IMR-90 (cell line): ENCODE measurements around the gene LRRC4C. TPM values are rescaled to one million over a fixed set of nuclear protein-coding genes. Genes with fewer than 3 reads are reported as not detected.

ENCODE experiments used
- ATAC-seq: fragments of 200-7000 bp; cut with Tn5 transposase; 2 replicates; pipeline ENCODE4 v1.9.1; 2020; ENCODE audit warnings: low read depth, mild to moderate bottlenecking, moderate library complexity
- BruUV-seq: library from RNA; stranded (reverse); fragments of 400-500 nt; replicated peaks from 2 replicates; lab custom pipeline; 2021; lab: Mats Ljungman, UMichigan
- CTCF ChIA-PET: fragments of 300-600 bp; formaldehyde crosslinking; extraction: SDS; loops from one replicate; lab custom pipeline; 2021; ENCODE audit warnings: antibody characterized with exemption; lab: Yijun Ruan, JAX
- POLR2A ChIA-PET: fragments of 300-600 bp; sonication (Branson Sonifier 250); formaldehyde crosslinking; loops from one replicate; lab custom pipeline; 2022; ENCODE audit warnings: antibody characterized with exemption; ENCODE audit not compliant: unreplicated experiment; lab: Charles Lee
- DNase-seq: peaks from one replicate; pipeline ENCODE4 v3.0.0; 2013
- H2AFZ ChIP-seq: replicated peaks from 2 replicates; pipeline ENCODE3; 2013; ENCODE audit warnings: low read length, mild to moderate bottlenecking; ENCODE audit not compliant: poor library complexity
- H2AK5ac ChIP-seq: 2 replicates; pipeline ENCODE4 v1.6.1; 2013; ENCODE audit warnings: low read depth, low read length, inconsistent platforms
- H2AK9ac ChIP-seq: replicated peaks from 2 replicates; pipeline ENCODE3; 2013; ENCODE audit warnings: mild to moderate bottlenecking, low read depth, low read length, moderate library complexity; ENCODE audit not compliant: poor library complexity
- H2BK120ac ChIP-seq: 2 replicates; pipeline ENCODE4 v1.6.1; 2013; ENCODE audit warnings: low read depth, low read length, inconsistent platforms
- H2BK15ac ChIP-seq: 3 replicates; pipeline ENCODE4 v1.6.1; 2013; ENCODE audit warnings: low read depth, low read length, inconsistent platforms
- H2BK20ac ChIP-seq: 2 replicates; pipeline ENCODE4 v1.6.1; 2013; ENCODE audit warnings: low read depth, mild to moderate bottlenecking, inconsistent platforms, low read length, moderate library complexity
- H2BK5ac ChIP-seq: 2 replicates; pipeline ENCODE4 v1.6.1; 2013; ENCODE audit warnings: mild to moderate bottlenecking, low read depth, low read length, inconsistent platforms; ENCODE audit not compliant: poor library complexity, severe bottlenecking
- H3K14ac ChIP-seq: replicated peaks from 2 replicates; pipeline ENCODE4 v1.6.1; 2013; ENCODE audit warnings: low read depth, low read length, inconsistent platforms
- H3K18ac ChIP-seq: 2 replicates; pipeline ENCODE4 v1.6.1; 2013; ENCODE audit warnings: low read depth, low read length, control low read depth
- H3K23ac ChIP-seq: 2 replicates; pipeline ENCODE4 v1.6.1; 2013; ENCODE audit warnings: low read depth, low read length, inconsistent platforms
- H3K27ac ChIP-seq: 2 replicates; pipeline ENCODE4 v1.5.1; 2013; ENCODE audit warnings: mild to moderate bottlenecking, control low read depth, low read length; ENCODE audit not compliant: insufficient read depth
- H3K27me3 ChIP-seq: 2 replicates; pipeline ENCODE4 v1.6.1; 2013; ENCODE audit warnings: low read length; ENCODE audit not compliant: control insufficient read depth, insufficient read depth
- H3K36me3 ChIP-seq: 2 replicates; pipeline ENCODE4 v1.6.1; 2013; ENCODE audit warnings: low read length, mixed read lengths; ENCODE audit not compliant: control insufficient read depth, insufficient read depth
- H3K4ac ChIP-seq: 2 replicates; pipeline ENCODE4 v1.6.1; 2013; ENCODE audit warnings: low read depth, low read length, inconsistent platforms
- H3K4me1 ChIP-seq: 2 replicates; pipeline ENCODE4 v1.6.1; 2013; ENCODE audit warnings: low read length, mixed read lengths; ENCODE audit not compliant: control insufficient read depth, insufficient read depth
- H3K4me2 ChIP-seq: 2 replicates; pipeline ENCODE4 v1.6.1; 2013; ENCODE audit warnings: low read depth, mild to moderate bottlenecking, control low read depth, low read length, moderate library complexity
- H3K4me3 ChIP-seq: 2 replicates; pipeline ENCODE4 v1.5.1; 2013; ENCODE audit warnings: low read depth, mild to moderate bottlenecking, control low read depth, low read length, moderate library complexity; ENCODE audit not compliant: insufficient read depth
- H3K56ac ChIP-seq: 2 replicates; pipeline ENCODE4 v1.6.1; 2013; ENCODE audit warnings: low read length, inconsistent platforms; ENCODE audit not compliant: insufficient read depth; ENCODE audit errors: extremely low read depth
- H3K79me1 ChIP-seq, 2 experiments: 2 replicates each; pipeline ENCODE4 v1.6.1; 2013; ENCODE audit warnings: low read length in 2 of 2, inconsistent platforms in 1 of 2, low read depth in 1 of 2
- H3K9ac ChIP-seq: 2 replicates; pipeline ENCODE4 v1.6.1; 2013; ENCODE audit warnings: low read depth, low read length, control low read depth
- H3K9me1 ChIP-seq: 2 replicates; pipeline ENCODE4 v1.6.1; 2013; ENCODE audit warnings: low read length, inconsistent platforms; ENCODE audit not compliant: insufficient read depth
- H3K9me3 ChIP-seq: 2 replicates; pipeline ENCODE4 v1.6.1; 2013; ENCODE audit warnings: low read length; ENCODE audit not compliant: control insufficient read depth, insufficient read depth
- H4K20me1 ChIP-seq: 2 replicates; pipeline ENCODE4 v1.6.1; 2013; ENCODE audit warnings: low read length, inconsistent platforms; ENCODE audit not compliant: insufficient read depth
- H4K5ac ChIP-seq: 2 replicates; pipeline ENCODE4 v1.6.1; 2013; ENCODE audit warnings: mild to moderate bottlenecking, low read depth, low read length, control low read depth
- H4K8ac ChIP-seq, 2 experiments: 2 replicates each; pipeline ENCODE4 v1.6.1; 2013; ENCODE audit warnings: low read depth in 2 of 2, low read length in 2 of 2, control low read depth in 1 of 2, inconsistent platforms in 1 of 2
- H4K91ac ChIP-seq: 2 replicates; pipeline ENCODE4 v1.6.1; 2013; ENCODE audit warnings: low read depth, low read length, inconsistent platforms; ENCODE audit not compliant: insufficient read depth
- BHLHE40 ChIP-seq: fragments of 150-350 bp; IDR thresholded peaks from 2 replicates; pipeline ENCODE4 v1.6.1; 2016; ENCODE audit warnings: mild to moderate bottlenecking, low read depth, low read length
- CEBPB ChIP-seq: IDR thresholded peaks from 2 replicates; pipeline ENCODE4 v1.6.1; 2012; ENCODE audit warnings: low read depth, low read length, improper control_type of control experiment
- CHD1 ChIP-seq: IDR thresholded peaks from 2 replicates; pipeline ENCODE4 v1.6.1; 2012; ENCODE audit warnings: low read depth, low read length, improper control_type of control experiment
- ELK1 ChIP-seq: fragments of 150-350 bp; IDR thresholded peaks from 2 replicates; pipeline ENCODE4 v1.6.1; 2016; ENCODE audit warnings: low read depth, mild to moderate bottlenecking, low read length, moderate library complexity, borderline replicate concordance
- FOS ChIP-seq: fragments of 150-350 bp; IDR thresholded peaks from 2 replicates; pipeline ENCODE4 v1.6.1; 2016; ENCODE audit warnings: low read depth, low read length
- MAFK ChIP-seq: IDR thresholded peaks from 2 replicates; pipeline ENCODE4 v1.6.1; 2012; ENCODE audit warnings: low read depth, low read length, improper control_type of control experiment
- MAZ ChIP-seq: IDR thresholded peaks from 2 replicates; pipeline ENCODE4 v1.6.1; 2012; ENCODE audit warnings: low read depth, mild to moderate bottlenecking, low read length, improper control_type of control experiment, moderate library complexity, borderline replicate concordance
- MXI1 ChIP-seq: IDR thresholded peaks from 2 replicates; pipeline ENCODE4 v1.6.1; 2012; ENCODE audit warnings: low read depth, mild to moderate bottlenecking, low read length, moderate library complexity, borderline replicate concordance
- NFE2L2 ChIP-seq: fragments of 150-350 bp; IDR thresholded peaks from 2 replicates; pipeline ENCODE4 v1.6.1; 2016; ENCODE audit warnings: low read depth, mild to moderate bottlenecking, low read length
- POLR2A ChIP-seq: IDR thresholded peaks from 2 replicates; pipeline ENCODE4 v1.6.1; 2012; ENCODE audit warnings: mild to moderate bottlenecking, low read depth, low read length
- RAD21 ChIP-seq: IDR thresholded peaks from 2 replicates; pipeline ENCODE4 v1.6.1; 2012; ENCODE audit warnings: low read length, improper control_type of control experiment
- RCOR1 ChIP-seq: IDR thresholded peaks from 2 replicates; pipeline ENCODE4 v1.6.1; 2012; ENCODE audit warnings: mild to moderate bottlenecking, low read length, improper control_type of control experiment; ENCODE audit not compliant: insufficient replicate concordance
- RFX5 ChIP-seq: IDR thresholded peaks from 2 replicates; pipeline ENCODE4 v1.8.0; 2012; ENCODE audit warnings: low read depth, mild to moderate bottlenecking, low read length, moderate library complexity
- SMC3 ChIP-seq: fragments of 150-350 bp; IDR thresholded peaks from 2 replicates; pipeline ENCODE4 v1.6.1; 2016; ENCODE audit warnings: low read depth, mild to moderate bottlenecking, antibody characterized with exemption, low read length, moderate library complexity
- WGBS, 2 experiments: methylation state at CpG; one replicate each; pipeline versions ENCODE4 v1.1.5 to v1.1.7; 2013; ENCODE audit warnings: missing lambda C conversion rate in 2 of 2; ENCODE audit not compliant: insufficient read length in 1 of 2; ENCODE audit errors: extremely low coverage in 2 of 2; 5-methylcytosine and 5-hydroxymethylcytosine counted together
- dilution Hi-C: fragments of 300-500 bp; cut with HindIII; formaldehyde crosslinking; loops from one replicate; pipeline ENCODE4 v1.14.3; 2018; ENCODE audit warnings: low sequenced_read_pairs; ENCODE audit not compliant: unreplicated experiment
- in situ Hi-C: fragments of 300-500 bp; cut with MboI; formaldehyde crosslinking; loops from 3 replicates; pipeline ENCODE4 v1.14.3; 2019; ENCODE audit warnings: low sequenced_read_pairs, inconsistent platforms, mixed read lengths
- intact Hi-C: fragments of 100-400 bp; cut with micrococcal nuclease; formaldehyde crosslinking; loops from 2 replicates; pipeline ENCODE4 v1.10.0; 2022
- polyA plus RNA-seq, 3 experiments: library from polyadenylated mRNA; depleted of rRNA; stranded (reverse); fragments of >200 nt; gene quantifications; 2 replicates each; pipeline ENCODE4 v1.2.3, GENCODE V29; 2012; ENCODE audit warnings: low replicate concordance in 1 of 3
- total RNA-seq: library from RNA; depleted of rRNA; stranded (reverse); fragments of >200 nt; gene quantifications from 2 replicates; pipeline ENCODE4 v1.2.3, GENCODE V29; 2012
- TF ChIP-seq, protein P1 (sequence below): conservative IDR thresholded peaks from 2 replicates; pipeline ENCODE4 v1.5.1; 2012; ENCODE audit warnings: mild to moderate bottlenecking, low read depth, low read length, improper control_type of control experiment

The LRRC4C gene
- total and polyA plus RNA-seq, 2 of the 4 experiments (the other 2 are of a cell fraction), result under 0.01 to 0.03 TPM

GRCh38 chr11:40235841-40236240 is 1223.6 kb downstream of the LRRC4C start:
- CTCF ChIA-PET, result no interaction called here
- in situ Hi-C loops, result no loop called here
- Histone ChIP-seq H3K4me1 (no peaks in the 10 kb centered on the region), H3K79me1 (no peaks in the 10 kb centered on the region), H3K18ac (no peak overlapping the region), H4K8ac (no peak overlapping the region), H4K20me1 (no peaks in the 10 kb centered on the region), H2BK5ac (no peak overlapping the region), H2AK5ac (no peak overlapping the region), H3K27me3 (no peaks in the 10 kb centered on the region), H2BK120ac (no peak overlapping the region), H4K91ac (no peak overlapping the region), H3K9me1 (no peaks in the 10 kb centered on the region), H3K4ac (no peak overlapping the region), H3K23ac (no peak overlapping the region), H3K9me3 (no peaks in the 10 kb centered on the region), H4K5ac (no peak overlapping the region), H3K9ac (no peak overlapping the region), H3K27ac (no peak overlapping the region), H2AFZ (no peak overlapping the region), H3K14ac (no peak overlapping the region), H2AK9ac (no peak overlapping the region), H2BK20ac (no peak overlapping the region), H2BK15ac (no peak overlapping the region), H3K4me3 (no peak overlapping the region), H3K4me2 (no peak overlapping the region), H3K36me3 (no peaks in the 10 kb centered on the region), H3K56ac (no peak overlapping the region)
- 67% methylated on average over 1 of the region's 3 CpGs; no CpG with 5 or more reads in 1 of the 2 experiments for WGBS, 2 experiments
- dilution Hi-C loops, result no loop called here
- TF ChIP-seq NFE2L2 (no peak), FOS (no peak), RAD21 (no peak), SMC3 (no peak), RCOR1 (no peak), ELK1 (no peak), BHLHE40 (no peak), MAFK (no peak), MAZ (no peak), RFX5 (no peak), CEBPB (no peak), POLR2A (no peak), CHD1 (no peak), MXI1 (no peak)
- TF ChIP-seq, protein P1, sequence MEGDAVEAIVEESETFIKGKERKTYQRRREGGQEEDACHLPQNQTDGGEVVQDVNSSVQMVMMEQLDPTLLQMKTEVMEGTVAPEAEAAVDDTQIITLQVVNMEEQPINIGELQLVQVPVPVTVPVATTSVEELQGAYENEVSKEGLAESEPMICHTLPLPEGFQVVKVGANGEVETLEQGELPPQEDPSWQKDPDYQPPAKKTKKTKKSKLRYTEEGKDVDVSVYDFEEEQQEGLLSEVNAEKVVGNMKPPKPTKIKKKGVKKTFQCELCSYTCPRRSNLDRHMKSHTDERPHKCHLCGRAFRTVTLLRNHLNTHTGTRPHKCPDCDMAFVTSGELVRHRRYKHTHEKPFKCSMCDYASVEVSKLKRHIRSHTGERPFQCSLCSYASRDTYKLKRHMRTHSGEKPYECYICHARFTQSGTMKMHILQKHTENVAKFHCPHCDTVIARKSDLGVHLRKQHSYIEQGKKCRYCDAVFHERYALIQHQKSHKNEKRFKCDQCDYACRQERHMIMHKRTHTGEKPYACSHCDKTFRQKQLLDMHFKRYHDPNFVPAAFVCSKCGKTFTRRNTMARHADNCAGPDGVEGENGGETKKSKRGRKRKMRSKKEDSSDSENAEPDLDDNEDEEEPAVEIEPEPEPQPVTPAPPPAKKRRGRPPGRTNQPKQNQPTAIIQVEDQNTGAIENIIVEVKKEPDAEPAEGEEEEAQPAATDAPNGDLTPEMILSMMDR, result no peak
- no TSS peak for BruUV-seq
- POLR2A ChIA-PET, result no interaction called here
- ATAC-seq (no peak), DNase-seq (no peak)
- intact Hi-C loops, result no loop called here
